GM19193 (cell line): ENCODE data around the gene PRDM16.

Experiments
- POLR2A ChIP-seq: IDR thresholded peaks from 4 replicates; pipeline ENCODE4 v1.6.1; 2011; ENCODE audit not compliant: insufficient read depth, insufficient read length; ENCODE audit errors: extremely low read depth

PRDM16 gene

GRCh38 chr1:3324704-3325535 lies 255.9 kb downstream of the PRDM16 start:
- no peak for TF ChIP-seq POLR2A

GRCh38 chr1:3326516-3327388 lies 257.7 kb downstream of the PRDM16 start:
- no peak for TF ChIP-seq POLR2A

- no peak for TF ChIP-seq POLR2A
Measured at GRCh38 chr1:3327389-3327702, 258.3 kb downstream of the PRDM16 start.

GRCh38 chr1:3327936-3328590 lies 259.1 kb downstream of the PRDM16 start:
- no peak for TF ChIP-seq POLR2A

- TF ChIP-seq POLR2A, result no peak
Measured at GRCh38 chr1:3329640-3330281, 260.8 kb downstream of the PRDM16 start.

GRCh38 chr1:3330771-3331245 lies 261.8 kb downstream of the PRDM16 start:
- TF ChIP-seq POLR2A, result no peak

GRCh38 chr1:3331564-3331963 lies 262.6 kb downstream of the PRDM16 start:
- TF ChIP-seq POLR2A, result no peak

- no peak for TF ChIP-seq POLR2A
Measured at GRCh38 chr1:3332043-3332442, 263.0 kb downstream of the PRDM16 start.

- no peak for TF ChIP-seq POLR2A
Measured at GRCh38 chr1:3332662-3333061, 263.7 kb downstream of the PRDM16 start.

GRCh38 chr1:3333903-3334302 lies 264.9 kb downstream of the PRDM16 start:
- no peak for TF ChIP-seq POLR2A

GRCh38 chr1:3334366-3334765 lies 265.4 kb downstream of the PRDM16 start:
- TF ChIP-seq POLR2A, result no peak

GRCh38 chr1:3335754-3336640 lies 267.0 kb downstream of the PRDM16 start:
- no peak for TF ChIP-seq POLR2A

- no peak for TF ChIP-seq POLR2A
Measured at GRCh38 chr1:3336641-3337630, 267.9 kb downstream of the PRDM16 start.
